OCI-LY1 (cell line): ENCODE data around the gene TNN.

Source experiments
- H2AFZ ChIP-seq: fragments of 200-600 bp; sonication (generic), shearing (Covaris generic); 2 replicates; pipeline ENCODE4 v1.6.0; 2014; ENCODE audit warnings: antibody characterized with exemption, mild to moderate bottlenecking, low read length
- H3F3A ChIP-seq: fragments of 200-600 bp; sonication (generic), shearing (Covaris generic); 2 replicates; pipeline ENCODE4 v1.6.0; 2014; ENCODE audit warnings: mild to moderate bottlenecking, antibody characterized with exemption, low read length, moderate library complexity; ENCODE audit not compliant: insufficient read depth
- H3K27ac ChIP-seq: fragments of 200-600 bp; sonication (generic); 2 replicates; pipeline ENCODE4 v1.5.1; 2014; ENCODE audit warnings: low read length, mixed run types, mild to moderate bottlenecking, low read depth; ENCODE audit not compliant: poor library complexity, severe bottlenecking
- H3K27me3 ChIP-seq: fragments of 200-600 bp; sonication (generic); 2 replicates; pipeline ENCODE4 v1.6.0; 2014; ENCODE audit warnings: antibody characterized with exemption, mild to moderate bottlenecking, low read length, moderate library complexity; ENCODE audit not compliant: insufficient read depth
- H3K36me3 ChIP-seq: fragments of 200-600 bp; sonication (generic); 2 replicates; pipeline ENCODE4 v1.6.1; 2014; ENCODE audit warnings: mild to moderate bottlenecking, antibody characterized with exemption, low read length, moderate library complexity, mixed read lengths; ENCODE audit not compliant: insufficient read depth
- H3K4me1 ChIP-seq: fragments of 200-600 bp; sonication (generic); 2 replicates; pipeline ENCODE4 v1.5.1; 2014; ENCODE audit warnings: mild to moderate bottlenecking, low read length, moderate library complexity; ENCODE audit not compliant: insufficient read depth, severe bottlenecking
- H3K4me2 ChIP-seq: fragments of 200-600 bp; sonication (generic), shearing (Covaris generic); 2 replicates; pipeline ENCODE4 v1.6.1; 2014; ENCODE audit warnings: low read length
- H3K4me3 ChIP-seq: fragments of 200-600 bp; sonication (generic); 2 replicates; pipeline ENCODE4 v1.5.1; 2014; ENCODE audit warnings: low read length, low read depth, mild to moderate bottlenecking, mixed read lengths; ENCODE audit not compliant: poor library complexity, severe bottlenecking
- H3K79me2 ChIP-seq: fragments of 200-600 bp; shearing (Covaris generic); 2 replicates; pipeline ENCODE4 v1.6.1; 2016; ENCODE audit warnings: mixed run types, low read length, mixed read lengths; ENCODE audit not compliant: insufficient read depth
- H3K9ac ChIP-seq: fragments of 200-600 bp; sonication (generic), shearing (Covaris generic); 2 replicates; pipeline ENCODE4 v1.6.1; 2014; ENCODE audit warnings: mild to moderate bottlenecking, low read length, mixed read lengths
- H3K9me2 ChIP-seq: fragments of 200-600 bp; sonication (generic), shearing (Covaris generic); 2 replicates; pipeline ENCODE4 v1.6.1; 2014; ENCODE audit warnings: low read depth, mild to moderate bottlenecking, low read length, mixed read lengths
- H3K9me3 ChIP-seq: fragments of 200-600 bp; shearing (Covaris generic); 2 replicates; pipeline ENCODE4 v1.6.1; 2014; ENCODE audit warnings: low read length, mixed read lengths
- H4K20me1 ChIP-seq: fragments of 200-600 bp; sonication (generic), shearing (Covaris generic); 2 replicates; pipeline ENCODE4 v1.6.0; 2016; ENCODE audit warnings: mild to moderate bottlenecking, low read length; ENCODE audit not compliant: insufficient read depth
- CTCF ChIP-seq: fragments of 200-600 bp; sonication (generic), shearing (Covaris generic); IDR thresholded peaks from 2 replicates; pipeline ENCODE4 v1.5.1; 2017; ENCODE audit warnings: mild to moderate bottlenecking, antibody characterized with exemption, low read length, moderate library complexity, mixed read lengths
- EZH2 ChIP-seq: fragments of 200-600 bp; sonication (generic), shearing (Covaris generic); IDR thresholded peaks from 2 replicates; pipeline ENCODE4 v1.8.0; 2017; ENCODE audit warnings: borderline replicate concordance, mixed run types, mild to moderate bottlenecking, antibody characterized with exemption, low read length, moderate library complexity, mixed read lengths

Gene TNN

GRCh38 chr1:175133673-175134435, 66.2 kb downstream of the TNN start:
- H3K4me3 ChIP-seq, result no peak overlapping the region
- TF ChIP-seq CTCF, result no peak
- TF ChIP-seq EZH2, result no peak
- no peaks in the 10 kb centered on the region for H3K27me3 ChIP-seq
- no peaks in the 10 kb centered on the region for H3K9me3 ChIP-seq
- no peaks in the 10 kb centered on the region for H3K36me3 ChIP-seq
- peaks cover 11% of the 10 kb centered on the region for H3K4me1 ChIP-seq
- no peak overlapping the region for H3K9ac ChIP-seq
- no peaks in the 10 kb centered on the region for H3K79me2 ChIP-seq
- no peak overlapping the region for H2AFZ ChIP-seq
- no peaks in the 10 kb centered on the region for H4K20me1 ChIP-seq
- H3K9me2 ChIP-seq, result no peaks in the 10 kb centered on the region
- no peaks in the 10 kb centered on the region for H3F3A ChIP-seq
- H3K27ac ChIP-seq, result no peak overlapping the region
- H3K4me2 ChIP-seq, result no peak overlapping the region

GRCh38 chr1:175134500-175134899, 66.9 kb downstream of the TNN start:
- TF ChIP-seq CTCF, result no peak
- no peak for TF ChIP-seq EZH2
- no peaks in the 10 kb centered on the region for H3K36me3 ChIP-seq
- H3K4me1 ChIP-seq, result peaks cover 11% of the 10 kb centered on the region
- H3K4me3 ChIP-seq, result no peak overlapping the region
- H3K79me2 ChIP-seq, result no peaks in the 10 kb centered on the region
- H3K9me3 ChIP-seq, result no peaks in the 10 kb centered on the region
- H3K27me3 ChIP-seq, result no peaks in the 10 kb centered on the region
- no peak overlapping the region for H3K9ac ChIP-seq
- H4K20me1 ChIP-seq, result no peaks in the 10 kb centered on the region
- no peak overlapping the region for H3K4me2 ChIP-seq
- no peaks in the 10 kb centered on the region for H3K9me2 ChIP-seq
- no peaks in the 10 kb centered on the region for H3F3A ChIP-seq
- H2AFZ ChIP-seq, result no peak overlapping the region
- H3K27ac ChIP-seq, result no peak overlapping the region

GRCh38 chr1:175136246-175136645, 68.6 kb downstream of the TNN start:
- Histone ChIP-seq H3K4me2 (no peak overlapping the region), H3K9me3 (no peaks in the 10 kb centered on the region), H4K20me1 (no peaks in the 10 kb centered on the region), H3K4me3 (no peak overlapping the region), H3K27ac (no peak overlapping the region), H3K27me3 (no peaks in the 10 kb centered on the region), H3F3A (no peaks in the 10 kb centered on the region), H3K4me1 (no peaks in the 10 kb centered on the region), H3K36me3 (no peaks in the 10 kb centered on the region), H3K9me2 (no peaks in the 10 kb centered on the region), H2AFZ (no peak overlapping the region), H3K9ac (no peak overlapping the region), H3K79me2 (no peaks in the 10 kb centered on the region)
- TF ChIP-seq EZH2, result no peak
- TF ChIP-seq CTCF, result no peak
